ENCODE measurements around the gene LDLRAD4. TPM values are rescaled to one million over a fixed set of nuclear protein-coding genes. Genes with fewer than 3 reads are reported as not detected.
"Not testable (repeated sequence)": the region's sequence is repeated elsewhere in the genome, so short reads cannot be mapped to it uniquely, and the experiment has no call there.

The LDLRAD4 gene
- polyA plus RNA-seq, 1 donor = 9.1 TPM

- Histone ChIP-seq H3K4me3 (ENCODE audit: low read length) (no peak overlapping the region), H3K27me3 (ENCODE audit: control insufficient read depth, insufficient read depth, low read length) (no peaks in the 10 kb centered on the region), H3K4me1 (ENCODE audit: control insufficient read depth, insufficient read depth, low read length) (no peaks in the 10 kb centered on the region), H3K36me3 (ENCODE audit: control insufficient read depth, insufficient read depth, low read length) (no peaks in the 10 kb centered on the region), H3K9me3 (ENCODE audit: control insufficient read depth, low read depth, low read length) (no peaks in the 10 kb centered on the region), H3K27ac (ENCODE audit: low read length) (no peak overlapping the region)
- WGBS (ENCODE audit: insufficient coverage, low lambda C conversion rate) = no CpG with 5 or more reads among the region's 6 CpGs
- no peak for DNase-seq
These were observed 256.5 kb downstream of the LDLRAD4 start for GRCh38 chr18:13474907-13475545.

- no CpG with 5 or more reads among the region's 4 CpGs for WGBS (ENCODE audit: insufficient coverage, low lambda C conversion rate)
- not testable (repeated sequence) for H3K4me3 ChIP-seq (ENCODE audit: low read length); H3K27me3 ChIP-seq (ENCODE audit: control insufficient read depth, insufficient read depth, low read length); H3K27ac ChIP-seq (ENCODE audit: low read length); H3K9me3 ChIP-seq (ENCODE audit: control insufficient read depth, low read depth, low read length); DNase-seq; H3K4me1 ChIP-seq (ENCODE audit: control insufficient read depth, insufficient read depth, low read length); H3K36me3 ChIP-seq (ENCODE audit: control insufficient read depth, insufficient read depth, low read length)
These were observed 257.8 kb downstream of the LDLRAD4 start for GRCh38 chr18:13476312-13476711.

- H3K27me3 ChIP-seq (ENCODE audit: control insufficient read depth, insufficient read depth, low read length) = no peaks in the 10 kb centered on the region
- H3K9me3 ChIP-seq (ENCODE audit: control insufficient read depth, low read depth, low read length) = no peaks in the 10 kb centered on the region
- no peaks in the 10 kb centered on the region for H3K36me3 ChIP-seq (ENCODE audit: control insufficient read depth, insufficient read depth, low read length)
- no CpG with 5 or more reads among the region's 6 CpGs for WGBS (ENCODE audit: insufficient coverage, low lambda C conversion rate)
- H3K4me1 ChIP-seq (ENCODE audit: control insufficient read depth, insufficient read depth, low read length) = no peaks in the 10 kb centered on the region
- H3K27ac ChIP-seq (ENCODE audit: low read length) = no peak overlapping the region
- H3K4me3 ChIP-seq (ENCODE audit: low read length) = no peak overlapping the region
- no peak for DNase-seq
These were observed 258.7 kb downstream of the LDLRAD4 start for GRCh38 chr18:13477147-13477683.

DNA sequence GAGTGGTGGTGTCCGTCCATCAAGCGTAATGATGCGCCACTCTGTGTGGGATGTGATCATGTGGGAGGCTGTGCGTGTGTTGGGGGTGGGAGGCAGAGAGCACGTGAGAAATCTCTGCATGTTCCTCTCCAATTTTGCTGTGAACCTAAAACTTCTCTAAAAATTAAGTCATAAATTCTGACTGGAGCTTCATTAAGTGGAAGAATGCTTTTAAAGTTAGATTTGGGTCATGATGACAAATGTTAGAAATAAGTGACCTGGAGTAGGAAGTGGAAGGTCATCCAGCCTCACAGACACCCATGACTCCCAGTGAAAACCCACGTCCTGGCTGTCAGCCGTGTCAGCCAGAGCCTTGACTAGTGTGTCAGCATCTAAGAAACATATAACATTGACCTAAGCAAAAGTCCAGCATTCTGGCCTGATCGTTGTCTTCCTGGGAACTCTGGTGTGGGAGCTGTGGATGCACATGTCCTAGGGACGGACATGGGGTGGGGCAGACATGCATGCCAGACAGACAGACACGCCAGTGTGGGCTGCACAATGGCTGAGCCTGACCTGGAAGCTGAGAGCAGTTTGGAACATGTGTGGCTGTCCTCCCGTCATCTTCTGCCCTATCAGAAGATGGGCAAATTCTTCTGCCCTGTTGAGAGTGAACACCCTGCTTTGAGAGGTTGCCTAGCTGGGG is 262.2 kb downstream of the LDLRAD4 start:
- Histone ChIP-seq H3K27me3 (ENCODE audit: control insufficient read depth, insufficient read depth, low read length) (no peaks in the 10 kb centered on the region), H3K4me3 (ENCODE audit: low read length) (no peak overlapping the region), H3K9me3 (ENCODE audit: control insufficient read depth, low read depth, low read length) (no peaks in the 10 kb centered on the region), H3K27ac (ENCODE audit: low read length) (no peak overlapping the region), H3K36me3 (ENCODE audit: control insufficient read depth, insufficient read depth, low read length) (no peaks in the 10 kb centered on the region), H3K4me1 (ENCODE audit: control insufficient read depth, insufficient read depth, low read length) (no peaks in the 10 kb centered on the region)
- DNase-seq = no peak
- WGBS (ENCODE audit: insufficient coverage, low lambda C conversion rate) = no CpG with 5 or more reads among the region's 11 CpGs

GRCh38 chr18:13481331-13481730 is 262.8 kb downstream of the LDLRAD4 start:
- no peaks in the 10 kb centered on the region for H3K27me3 ChIP-seq (ENCODE audit: control insufficient read depth, insufficient read depth, low read length)
- H3K4me1 ChIP-seq (ENCODE audit: control insufficient read depth, insufficient read depth, low read length) = no peaks in the 10 kb centered on the region
- no peaks in the 10 kb centered on the region for H3K9me3 ChIP-seq (ENCODE audit: control insufficient read depth, low read depth, low read length)
- no peak overlapping the region for H3K27ac ChIP-seq (ENCODE audit: low read length)
- H3K36me3 ChIP-seq (ENCODE audit: control insufficient read depth, insufficient read depth, low read length) = no peaks in the 10 kb centered on the region
- H3K4me3 ChIP-seq (ENCODE audit: low read length) = no peak overlapping the region
- no CpG with 5 or more reads among the region's 11 CpGs for WGBS (ENCODE audit: insufficient coverage, low lambda C conversion rate)
- no peak for DNase-seq

- Histone ChIP-seq H3K4me1 (ENCODE audit: control insufficient read depth, insufficient read depth, low read length) (no peaks in the 10 kb centered on the region), H3K4me3 (ENCODE audit: low read length) (no peak overlapping the region), H3K9me3 (ENCODE audit: control insufficient read depth, low read depth, low read length) (no peaks in the 10 kb centered on the region), H3K27me3 (ENCODE audit: control insufficient read depth, insufficient read depth, low read length) (no peaks in the 10 kb centered on the region), H3K27ac (ENCODE audit: low read length) (no peak overlapping the region), H3K36me3 (ENCODE audit: control insufficient read depth, insufficient read depth, low read length) (no peaks in the 10 kb centered on the region)
- 100% methylated on average over 1 of the region's 14 CpGs for WGBS (ENCODE audit: insufficient coverage, low lambda C conversion rate)
- DNase-seq = no peak
These were observed 263.5 kb downstream of the LDLRAD4 start for GRCh38 chr18:13481820-13482617.

- DNase-seq = no peak
- Histone ChIP-seq H3K4me1 (ENCODE audit: control insufficient read depth, insufficient read depth, low read length) (no peaks in the 10 kb centered on the region), H3K36me3 (ENCODE audit: control insufficient read depth, insufficient read depth, low read length) (no peaks in the 10 kb centered on the region), H3K27ac (ENCODE audit: low read length) (no peak overlapping the region), H3K4me3 (ENCODE audit: low read length) (no peak overlapping the region), H3K9me3 (ENCODE audit: control insufficient read depth, low read depth, low read length) (no peaks in the 10 kb centered on the region), H3K27me3 (ENCODE audit: control insufficient read depth, insufficient read depth, low read length) (no peaks in the 10 kb centered on the region)
- no CpG with 5 or more reads among the region's 1 CpG for WGBS (ENCODE audit: insufficient coverage, low lambda C conversion rate)
These were observed 264.0 kb downstream of the LDLRAD4 start for GRCh38 chr18:13482618-13482945.

- no peak for DNase-seq
- whole genome bisulfite sequencing (ENCODE audit: insufficient coverage, low lambda C conversion rate) = no CpG with 5 or more reads among the region's 16 CpGs
- Histone ChIP-seq H3K36me3 (ENCODE audit: control insufficient read depth, insufficient read depth, low read length) (no peaks in the 10 kb centered on the region), H3K4me3 (ENCODE audit: low read length) (no peak overlapping the region), H3K27ac (ENCODE audit: low read length) (no peak overlapping the region), H3K27me3 (ENCODE audit: control insufficient read depth, insufficient read depth, low read length) (no peaks in the 10 kb centered on the region), H3K9me3 (ENCODE audit: control insufficient read depth, low read depth, low read length) (no peaks in the 10 kb centered on the region), H3K4me1 (ENCODE audit: control insufficient read depth, insufficient read depth, low read length) (no peaks in the 10 kb centered on the region)
These were observed 265.0 kb downstream of the LDLRAD4 start for GRCh38 chr18:13483316-13484270.

DNA sequence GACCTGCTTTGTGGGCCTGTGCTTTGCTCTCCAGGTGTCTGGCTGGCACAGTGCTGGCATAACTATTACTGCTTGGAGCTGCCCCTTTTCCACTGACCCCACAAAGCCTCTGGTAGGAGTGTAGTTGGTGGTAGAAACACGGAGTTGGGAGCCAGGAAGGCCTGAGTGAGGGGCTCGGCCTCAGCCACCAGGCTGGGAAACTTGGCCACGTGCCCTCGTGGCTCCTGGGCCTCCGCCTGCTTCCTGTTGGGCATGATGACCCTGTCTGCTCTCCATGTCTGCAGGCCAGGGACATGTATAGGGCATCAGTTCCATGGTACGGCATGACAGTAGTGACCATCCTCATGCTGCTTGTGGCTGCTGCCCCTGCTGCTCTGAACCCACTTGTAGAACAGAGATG is 266.6 kb downstream of the LDLRAD4 start:
- no peaks in the 10 kb centered on the region for H3K27me3 ChIP-seq (ENCODE audit: control insufficient read depth, insufficient read depth, low read length)
- H3K27ac ChIP-seq (ENCODE audit: low read length) = no peak overlapping the region
- no peaks in the 10 kb centered on the region for H3K9me3 ChIP-seq (ENCODE audit: control insufficient read depth, low read depth, low read length)
- no peak overlapping the region for H3K4me3 ChIP-seq (ENCODE audit: low read length)
- no peak for DNase-seq
- WGBS (ENCODE audit: insufficient coverage, low lambda C conversion rate) = no CpG with 5 or more reads among the region's 6 CpGs
- H3K36me3 ChIP-seq (ENCODE audit: control insufficient read depth, insufficient read depth, low read length) = no peaks in the 10 kb centered on the region
- no peaks in the 10 kb centered on the region for H3K4me1 ChIP-seq (ENCODE audit: control insufficient read depth, insufficient read depth, low read length)

- Histone ChIP-seq H3K9me3 (ENCODE audit: control insufficient read depth, low read depth, low read length) (no peaks in the 10 kb centered on the region), H3K4me1 (ENCODE audit: control insufficient read depth, insufficient read depth, low read length) (no peaks in the 10 kb centered on the region), H3K27me3 (ENCODE audit: control insufficient read depth, insufficient read depth, low read length) (no peaks in the 10 kb centered on the region), H3K36me3 (ENCODE audit: control insufficient read depth, insufficient read depth, low read length) (no peaks in the 10 kb centered on the region), H3K4me3 (ENCODE audit: low read length) (no peak overlapping the region), H3K27ac (ENCODE audit: low read length) (no peak overlapping the region)
- no CpG with 5 or more reads among the region's 7 CpGs for WGBS (ENCODE audit: insufficient coverage, low lambda C conversion rate)
- DNase-seq = no peak
These were observed 267.0 kb downstream of the LDLRAD4 start for GRCh38 chr18:13485604-13486003.

All from large intestine (tissue), 3 donors.